Measurements from ENCODE around the gene PGAM2. TPM values are rescaled to one million over a fixed set of nuclear protein-coding genes. Genes with fewer than 3 reads are reported as not detected.

Gene PGAM2
- total and polyA plus RNA-seq, 7 experiments from 2014 or later, result 0.73 to 3.1 (median 1.8) TPM; not detected in 2

- ATAC-seq, result no peak
- no peak overlapping the region for H3K4me3 Mint-ChIP-seq
- POLR2A ChIA-PET, result interaction anchor here (0.6 to 7.6 kb wide), 4 partner anchors 10 to 510 kb away, joined by 3 to 66 read pairs (median 34); partner anchors contain the start of gene DBNL
- no peaks in the 10 kb centered on the region for H3K27me3 Mint-ChIP-seq
- intact Hi-C loops (cut with micrococcal nuclease), result no loop called here
- peaks cover 0 to 21% (median 7%) of the 10 kb centered on the region in 5 donors for H3K36me3 Mint-ChIP-seq
- H3K4me1 Mint-ChIP-seq, result peaks cover 7 to 27% (median 22%) of the 10 kb centered on the region in 7 donors
- peak overlapping the region in 5 of 9 donors; percentile 14 to 78 (median 45) for H3K27ac Mint-ChIP-seq
- CTCF ChIA-PET, result interaction anchor here (0.7 kb wide), 1 partner anchor 459 kb away, joined by 3 read pairs; no protein-coding TSS in a partner anchor
- Histone ChIP-seq H3K4me3 (ENCODE audit: low read length) (no peak overlapping the region), H3K27ac (ENCODE audit: low read depth, low read length) (no peak overlapping the region), H3K4me1 (ENCODE audit: control insufficient read depth in 2 of 2, insufficient read depth in 2 of 2, low read length in 2 of 2) (peaks cover 0 to 18% of the 10 kb centered on the region in 2 donors), H3K36me3 (ENCODE audit: control insufficient read depth in 2 of 3, insufficient read depth in 3 of 3, low read length in 3 of 3) (peaks cover 4 to 51% (median 15%) of the 10 kb centered on the region in 3 experiments), H3K27me3 (ENCODE audit: control insufficient read depth in 2 of 2, insufficient read depth in 2 of 2, low read length in 2 of 2) (no peaks in the 10 kb centered on the region), H3K9me3 (ENCODE audit: control insufficient read depth in 2 of 3, low read length in 3 of 3) (no peaks in the 10 kb centered on the region)
- H3K9me3 Mint-ChIP-seq, result peaks cover 0 to 4% (median 0%) of the 10 kb centered on the region in 11 donors
- DNase-seq, result no peak
These were observed 2.5 kb downstream of the PGAM2 start for GRCh38 chr7:44062903-44063295.

DNA sequence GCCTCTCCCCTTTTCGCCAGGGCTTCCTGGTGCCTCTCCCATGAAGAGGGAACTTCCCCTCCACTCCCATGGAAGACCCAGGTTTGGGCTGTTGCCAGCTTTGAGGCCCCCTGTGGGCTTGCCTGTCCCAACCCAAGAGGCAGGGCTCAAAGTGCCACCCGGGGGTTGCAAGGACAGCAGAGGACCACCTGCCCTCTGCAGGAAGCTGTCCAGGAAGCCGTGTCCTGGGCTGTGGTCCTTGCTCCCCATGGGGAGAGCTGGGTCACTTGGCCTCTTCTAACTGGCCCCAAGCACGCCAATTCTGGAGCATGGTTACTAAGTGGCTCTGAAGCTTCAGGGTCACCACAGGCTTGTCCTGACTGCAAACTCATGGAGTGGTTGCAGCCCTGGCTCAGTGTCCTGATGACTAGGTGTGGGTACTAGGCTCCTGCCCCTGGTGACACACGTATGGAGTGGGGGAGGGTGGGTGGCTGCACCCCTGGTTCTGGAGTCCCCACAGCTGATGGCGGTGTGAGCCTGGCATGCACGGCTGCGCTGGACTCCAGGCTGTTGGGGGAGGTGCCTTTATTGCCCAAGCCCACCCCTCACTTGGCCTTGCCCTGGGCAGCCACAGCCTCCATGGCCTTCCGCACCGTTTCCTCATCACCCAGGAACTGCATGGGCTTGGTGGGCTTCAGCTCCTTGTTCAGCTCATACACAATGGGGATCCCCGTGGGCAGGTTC, 3.0 kb downstream of the PGAM2 start:
- no peak for DNase-seq

DNA sequence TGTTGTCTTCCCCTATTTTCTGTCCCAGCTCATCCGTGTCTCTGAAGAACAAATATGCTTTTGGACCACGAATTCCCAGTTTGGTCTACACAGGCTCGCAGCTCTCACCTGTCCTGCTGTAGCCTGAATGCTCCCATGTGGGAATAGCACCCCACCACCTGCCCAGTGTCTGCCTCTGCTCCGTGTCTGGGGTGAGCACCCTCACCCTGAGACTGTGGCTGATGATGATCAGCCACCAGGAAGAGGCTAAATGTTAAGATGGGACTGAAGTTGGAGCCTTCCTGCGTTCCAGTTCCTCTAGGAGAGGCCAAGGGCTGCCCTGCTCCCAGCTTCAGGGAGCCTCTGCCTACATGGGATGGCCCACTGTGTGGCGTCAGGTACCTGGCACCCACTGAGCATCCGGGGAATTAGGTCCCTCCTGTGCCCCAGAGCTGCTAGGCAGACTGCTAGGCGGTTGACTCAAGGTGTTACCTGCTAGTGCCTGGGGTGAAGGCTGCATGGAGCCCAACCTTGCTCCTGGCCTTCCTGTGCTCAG, 3.7 kb downstream of the PGAM2 start:
- H3K4me1 Mint-ChIP-seq, result peaks cover 3 to 19% (median 13%) of the 10 kb centered on the region in 7 donors

More for the DNA sequence above, 3.0 kb downstream of the PGAM2 start:
- no peak overlapping the region for H3K4me3 ChIP-seq (ENCODE audit: low read length)
- no peak for ATAC-seq
- no peaks in the 10 kb centered on the region for H3K9me3 ChIP-seq (ENCODE audit: control insufficient read depth in 2 of 3, low read length in 3 of 3)
- Mint-ChIP-seq H3K27me3 (no peaks in the 10 kb centered on the region), H3K36me3 (peaks cover 0 to 26% (median 7%) of the 10 kb centered on the region in 5 donors), H3K4me1 (peaks cover 7 to 24% (median 16%) of the 10 kb centered on the region in 7 donors), H3K4me3 (no peak overlapping the region), H3K9me3 (peaks cover 0 to 4% (median 0%) of the 10 kb centered on the region in 11 donors), H3K27ac (peak overlapping the region in 3 of 9 donors; percentile 14 to 53 (median 45))
- no peak overlapping the region for H3K27ac ChIP-seq (ENCODE audit: low read depth, low read length)
- CTCF ChIA-PET, result interaction anchor here (0.9 kb wide), 1 partner anchor 16 kb away, joined by 3 read pairs; no protein-coding TSS in a partner anchor
- no peaks in the 10 kb centered on the region for H3K27me3 ChIP-seq (ENCODE audit: control insufficient read depth in 2 of 2, insufficient read depth in 2 of 2, low read length in 2 of 2)
- H3K36me3 ChIP-seq (ENCODE audit: control insufficient read depth in 2 of 3, insufficient read depth in 3 of 3, low read length in 3 of 3), result peaks cover 4 to 57% (median 20%) of the 10 kb centered on the region in 3 experiments
- intact Hi-C loops (cut with micrococcal nuclease), result no loop called here
- H3K4me1 ChIP-seq (ENCODE audit: control insufficient read depth in 2 of 2, insufficient read depth in 2 of 2, low read length in 2 of 2), result peaks cover 0 to 18% of the 10 kb centered on the region in 2 donors
- POLR2A ChIA-PET, result interaction anchor here (0.6 to 7.6 kb wide), 3 partner anchors 10 to 510 kb away, joined by 3 to 63 read pairs (median 5); no protein-coding TSS in a partner anchor

GRCh38 chr7:44060948-44061644, 4.3 kb downstream of the PGAM2 start:
- intact Hi-C loops (cut with micrococcal nuclease), result no loop called here
- CTCF ChIA-PET, result interaction anchor here (0.9 kb wide), 1 partner anchor 17 kb away, joined by 3 read pairs; no protein-coding TSS in a partner anchor
- H3K36me3 Mint-ChIP-seq, result peaks cover 0 to 36% (median 7%) of the 10 kb centered on the region in 5 donors
- peak overlapping the region in 6 of 9 donors; percentile 11 to 53 (median 32) for H3K27ac Mint-ChIP-seq
- H3K4me1 Mint-ChIP-seq, result peaks cover 1 to 19% (median 12%) of the 10 kb centered on the region in 7 donors
- peaks cover 4 to 69% (median 28%) of the 10 kb centered on the region in 3 experiments for H3K36me3 ChIP-seq (ENCODE audit: control insufficient read depth in 2 of 3, insufficient read depth in 3 of 3, low read length in 3 of 3)
- H3K27ac ChIP-seq (ENCODE audit: low read depth, low read length), result no peak overlapping the region
- DNase-seq (peak in 1 of 9 donors; percentile 4), ATAC-seq (no peak)
- H3K4me1 ChIP-seq (ENCODE audit: control insufficient read depth in 2 of 2, insufficient read depth in 2 of 2, low read length in 2 of 2), result peaks cover 0 to 10% of the 10 kb centered on the region in 2 donors
- H3K9me3 Mint-ChIP-seq, result peaks cover 0 to 3% (median 0%) of the 10 kb centered on the region in 11 donors
- no peaks in the 10 kb centered on the region for H3K27me3 Mint-ChIP-seq
- POLR2A ChIA-PET, result interaction anchor here (7.6 kb wide), 1 partner anchor 9 kb away, joined by 63 read pairs; no protein-coding TSS in a partner anchor
- no peak overlapping the region for H3K4me3 Mint-ChIP-seq
- H3K4me3 ChIP-seq (ENCODE audit: low read length), result no peak overlapping the region
- H3K27me3 ChIP-seq (ENCODE audit: control insufficient read depth in 2 of 2, insufficient read depth in 2 of 2, low read length in 2 of 2), result no peaks in the 10 kb centered on the region
- H3K9me3 ChIP-seq (ENCODE audit: control insufficient read depth in 2 of 3, low read length in 3 of 3), result no peaks in the 10 kb centered on the region

More for the DNA sequence above, 3.7 kb downstream of the PGAM2 start:
- H3K9me3 Mint-ChIP-seq, result peaks cover 0 to 3% (median 0%) of the 10 kb centered on the region in 11 donors
- DNase-seq (no peak), ATAC-seq (no peak)
- peak overlapping the region in 5 of 9 donors; percentile 11 to 53 (median 31) for H3K27ac Mint-ChIP-seq
- Histone ChIP-seq H3K4me1 (ENCODE audit: control insufficient read depth in 2 of 2, insufficient read depth in 2 of 2, low read length in 2 of 2) (peaks cover 0 to 16% of the 10 kb centered on the region in 2 donors), H3K4me3 (ENCODE audit: low read length) (no peak overlapping the region), H3K27ac (ENCODE audit: low read depth, low read length) (no peak overlapping the region), H3K27me3 (ENCODE audit: control insufficient read depth in 2 of 2, insufficient read depth in 2 of 2, low read length in 2 of 2) (no peaks in the 10 kb centered on the region), H3K36me3 (ENCODE audit: control insufficient read depth in 2 of 3, insufficient read depth in 3 of 3, low read length in 3 of 3) (peaks cover 4 to 63% (median 26%) of the 10 kb centered on the region in 3 experiments), H3K9me3 (ENCODE audit: control insufficient read depth in 2 of 3, low read length in 3 of 3) (no peaks in the 10 kb centered on the region)
- intact Hi-C loops (cut with micrococcal nuclease), result no loop called here
- no peak overlapping the region for H3K4me3 Mint-ChIP-seq
- H3K36me3 Mint-ChIP-seq, result peaks cover 0 to 30% (median 7%) of the 10 kb centered on the region in 5 donors
- CTCF ChIA-PET, result interaction anchor here (0.9 kb wide), 1 partner anchor 17 kb away, joined by 3 read pairs; no protein-coding TSS in a partner anchor
- no peaks in the 10 kb centered on the region for H3K27me3 Mint-ChIP-seq
- POLR2A ChIA-PET, result interaction anchor here (1.9 to 7.6 kb wide), 2 partner anchors 9 to 11 kb away, joined by 5 to 63 read pairs; no protein-coding TSS in a partner anchor

GRCh38 chr7:44060091-44060947, 5.0 kb downstream of the PGAM2 start:
- H3K4me1 ChIP-seq (ENCODE audit: control insufficient read depth in 2 of 2, insufficient read depth in 2 of 2, low read length in 2 of 2), result peaks cover 0 to 7% of the 10 kb centered on the region in 2 donors
- no peaks in the 10 kb centered on the region for H3K9me3 ChIP-seq (ENCODE audit: control insufficient read depth in 2 of 3, low read length in 3 of 3)
- H3K4me3 ChIP-seq (ENCODE audit: low read length), result no peak overlapping the region
- Mint-ChIP-seq H3K4me3 (no peak overlapping the region), H3K4me1 (peaks cover 4 to 17% (median 12%) of the 10 kb centered on the region in 7 donors), H3K36me3 (peaks cover 3 to 43% (median 7%) of the 10 kb centered on the region in 5 donors), H3K27me3 (no peaks in the 10 kb centered on the region), H3K27ac (peak overlapping the region in 4 of 9 donors; percentile 45 to 72 (median 52)), H3K9me3 (peaks cover 0 to 3% (median 0%) of the 10 kb centered on the region in 11 donors)
- POLR2A ChIA-PET, result no interaction called here
- intact Hi-C loops (cut with micrococcal nuclease), result no loop called here
- no peak overlapping the region for H3K27ac ChIP-seq (ENCODE audit: low read depth, low read length)
- CTCF ChIA-PET, result no interaction called here
- no peaks in the 10 kb centered on the region for H3K27me3 ChIP-seq (ENCODE audit: control insufficient read depth in 2 of 2, insufficient read depth in 2 of 2, low read length in 2 of 2)
- peaks cover 4 to 71% (median 28%) of the 10 kb centered on the region in 3 experiments for H3K36me3 ChIP-seq (ENCODE audit: control insufficient read depth in 2 of 3, insufficient read depth in 3 of 3, low read length in 3 of 3)
- DNase-seq (no peak), ATAC-seq (no peak)
